ENCODE data around the gene USP20. TPM values are rescaled to one million over a fixed set of nuclear protein-coding genes. Genes with fewer than 3 reads are reported as not detected.

USP20 gene
- total and polyA plus RNA-seq, 10 of the 15 experiments (the other 5 are each of a cell fraction or from before 2014, with no cell fraction given) = 0.66 to 23.3 (median 11.0) TPM

- no peak for ATAC-seq
Observed at GRCh38 chr9:129815278-129815677, 20.0 kb upstream of the USP20 start.

GRCh38 chr9:129816501-129817435 lies 18.5 kb upstream of the USP20 start:
- RAD21 ChIA-PET (ENCODE audit: unreplicated experiment) = no interaction called here
- no peaks in the 10 kb centered on the region for H3K9me3 ChIP-seq (replicated peaks; ENCODE audit: control insufficient read depth, insufficient read depth, low read length)
- FAIRE-seq = no peak
- H4K20me1 ChIP-seq (ENCODE audit: control insufficient read depth, insufficient read depth) = no peaks in the 10 kb centered on the region
- in situ Hi-C loops (cut with MboI) = no loop called here
- intact Hi-C loops (cut with micrococcal nuclease; ENCODE audit: unreplicated experiment) = no loop called here
- ATAC-seq = no peak
- POLR2A ChIA-PET = interaction anchor here (1.2 kb wide), 1 partner anchor 12 kb away, joined by 6 read pairs; no protein-coding TSS in a partner anchor
- BruUV-seq (replicated peaks) = TSS peak; percentile 8
- CTCF ChIA-PET = no interaction called here
- peaks cover 7 to 17% of the 10 kb centered on the region in 2 experiments for H3K36me3 ChIP-seq (ENCODE audit: control insufficient read depth in 2 of 2, insufficient read depth in 2 of 2, low read length in 1 of 2)
- H3K79me2 ChIP-seq (ENCODE audit: control insufficient read depth, insufficient read depth, low read length) = peaks cover 3% of the 10 kb centered on the region; the same call in 1 of the 2 replicates
- no peak overlapping the region for H3K4me3 ChIP-seq
- no peak overlapping the region for H3K4me2 ChIP-seq (ENCODE audit: control insufficient read depth, insufficient read depth)
- no peak overlapping the region for H3K27ac ChIP-seq (ENCODE audit: control insufficient read depth, insufficient read depth)
- H2AFZ ChIP-seq (ENCODE audit: control insufficient read depth, low read depth, low read length) = no peak overlapping the region
- no peak for DNase-seq (ENCODE audit: low read depth, low spot score)
- SMC1A ChIA-PET (ENCODE audit: uncharacterized antibody, unreplicated experiment) = no interaction called here
- no peak overlapping the region for H3K9ac ChIP-seq (ENCODE audit: control insufficient read depth, insufficient read depth, low read length)
- H3K4me1 ChIP-seq (ENCODE audit: control insufficient read depth, insufficient read depth, low read length) = peaks cover 3% of the 10 kb centered on the region; the same call in 1 of the 2 replicates
- WGBS (ENCODE audit: insufficient coverage, insufficient replicate concordance, low lambda C conversion rate, missing lambda C conversion rate) = 92% methylated on average over 14 of the region's 14 CpGs
- no peaks in the 10 kb centered on the region for H3K27me3 ChIP-seq (replicated peaks in 1 of 2; ENCODE audit: control insufficient read depth in 2 of 2, insufficient read depth in 2 of 2, low read length in 1 of 2)
- TF ChIP-seq ZNF384 (IDR thresholded peaks at IDR 0.05; ENCODE audit: borderline replicate concordance, low read depth, low read length) (no peak), HDGF (IDR thresholded peaks at IDR 0.05) (no peak), ZNF217 (IDR thresholded peaks at IDR 0.05) (no peak), EED (IDR thresholded peaks at IDR 0.05; ENCODE audit: low read depth) (no peak), ZNF687 (IDR thresholded peaks at IDR 0.05) (no peak), FOXK2 (IDR thresholded peaks at IDR 0.05) (no peak), USF2 (IDR thresholded peaks at IDR 0.05; ENCODE audit: borderline replicate concordance, low read depth, low read length) (no peak), RFX5 (IDR thresholded peaks at IDR 0.05; ENCODE audit: low read depth, low read length) (no peak), MYC (IDR thresholded peaks at IDR 0.05; ENCODE audit: insufficient read depth, insufficient read length, insufficient replicate concordance, low read length, severe bottlenecking) (no peak), MTA2 (IDR thresholded peaks at IDR 0.05; ENCODE audit: low read depth) (no peak)

More at GRCh38 chr9:129815278-129815677, 20.0 kb upstream of the USP20 start:
- ChIA-PET RAD21 (ENCODE audit: unreplicated experiment) (no interaction called here), SMC1A (ENCODE audit: uncharacterized antibody, unreplicated experiment) (no interaction called here), POLR2A (no interaction called here), CTCF (no interaction called here)
- no peak overlapping the region for H3K9ac ChIP-seq (ENCODE audit: control insufficient read depth, insufficient read depth, low read length)
- H3K4me3 ChIP-seq = no peak overlapping the region
- H3K9me3 ChIP-seq (replicated peaks; ENCODE audit: control insufficient read depth, insufficient read depth, low read length) = no peaks in the 10 kb centered on the region
- H3K4me1 ChIP-seq (ENCODE audit: control insufficient read depth, insufficient read depth, low read length) = peaks cover 3% of the 10 kb centered on the region
- peaks cover 7 to 14% of the 10 kb centered on the region in 2 experiments for H3K36me3 ChIP-seq (ENCODE audit: control insufficient read depth in 2 of 2, insufficient read depth in 2 of 2, low read length in 1 of 2)
- H3K4me2 ChIP-seq (ENCODE audit: control insufficient read depth, insufficient read depth) = no peak overlapping the region
- no TSS peak for BruUV-seq (replicated peaks)
- no peaks in the 10 kb centered on the region for H3K79me2 ChIP-seq (ENCODE audit: control insufficient read depth, insufficient read depth, low read length)
- intact Hi-C loops (cut with micrococcal nuclease; ENCODE audit: unreplicated experiment) = no loop called here
- WGBS (ENCODE audit: insufficient coverage, insufficient replicate concordance, low lambda C conversion rate, missing lambda C conversion rate) = 98% methylated on average over 11 of the region's 11 CpGs
- in situ Hi-C loops (cut with MboI) = no loop called here
- H2AFZ ChIP-seq (ENCODE audit: control insufficient read depth, low read depth, low read length) = no peak overlapping the region
- FAIRE-seq (no peak), DNase-seq (ENCODE audit: low read depth, low spot score) (no peak)
- no peaks in the 10 kb centered on the region for H3K27me3 ChIP-seq (replicated peaks in 1 of 2; ENCODE audit: control insufficient read depth in 2 of 2, insufficient read depth in 2 of 2, low read length in 1 of 2)
- no peak for TF ChIP-seq CHD2 (IDR thresholded peaks at IDR 0.05; ENCODE audit: borderline replicate concordance, low read depth, low read length)
- no peak for TF ChIP-seq EP300 (IDR thresholded peaks at IDR 0.05; ENCODE audit: borderline replicate concordance in 1 of 2, control insufficient read depth in 1 of 2, low read depth in 2 of 2, low read length in 2 of 2)
- no peak for TF ChIP-seq BCL11A (IDR thresholded peaks at IDR 0.05; ENCODE audit: low read depth, low read length)
- TF ChIP-seq SPI1 (IDR thresholded peaks at IDR 0.05; ENCODE audit: borderline replicate concordance, insufficient read depth, low read depth, low read length) = no peak
- no peaks in the 10 kb centered on the region for H4K20me1 ChIP-seq (ENCODE audit: control insufficient read depth, insufficient read depth)
- H3K27ac ChIP-seq (ENCODE audit: control insufficient read depth, insufficient read depth) = no peak overlapping the region
